Thoracic aorta (tissue), 2 donors: ENCODE measurements around the gene DPF3. TPM values are rescaled to one million over a fixed set of nuclear protein-coding genes. Genes with fewer than 3 reads are reported as not detected.

ENCODE experiments used
- ATAC-seq: fragments of 150-250 bp; one replicate; pipeline ENCODE4 v1.8.0; 2017; ENCODE audit warnings: low read depth; ENCODE audit not compliant: insufficient number of reproducible peaks, low FRiP score
- DNase-seq: peaks from one replicate; pipeline ENCODE4 v3.0.0-alpha.2; 2020; ENCODE audit warnings: low spot score
- H3K27ac ChIP-seq, 2 donors: fragments of 200-600 bp; sonication (generic); 1 replicate in 1 of 2; 2 replicates in 1 of 2; pipeline ENCODE4 v1.5.1; 2016; ENCODE audit warnings: mild to moderate bottlenecking in 2 of 2, moderate library complexity in 2 of 2
- H3K27me3 ChIP-seq: fragments of 200-600 bp; sonication (generic); replicated peaks from 2 replicates; pipeline ENCODE4 v1.6.0; 2016; ENCODE audit warnings: mild to moderate bottlenecking; ENCODE audit not compliant: insufficient read depth
- H3K36me3 ChIP-seq: fragments of 200-600 bp; sonication (generic); one replicate; pipeline ENCODE4 v1.5.1; 2016
- H3K4me1 ChIP-seq, 2 donors: fragments of 200-600 bp; sonication (generic); 1 replicate in 1 of 2; 2 replicates in 1 of 2; pipeline versions ENCODE4 v1.5.1 to v1.6.0; 2016; ENCODE audit warnings: low read depth in 2 of 2, mild to moderate bottlenecking in 1 of 2; ENCODE audit not compliant: control insufficient read depth in 1 of 2
- H3K4me3 ChIP-seq: fragments of 200-600 bp; sonication (generic); 2 replicates; pipeline ENCODE4 v1.5.1; 2016; ENCODE audit warnings: mild to moderate bottlenecking
- H3K9me3 ChIP-seq: fragments of 200-600 bp; sonication (generic); 2 replicates; pipeline ENCODE4 v1.5.1; 2016
- total RNA-seq, 2 donors: library from RNA; depleted of rRNA; stranded (reverse); fragments of >200 nt; gene quantifications; one replicate each; pipeline versions ENCODE4 v1.1.0 to v1.2.3, GENCODE V29; 2016
- TF ChIP-seq, protein P1 (sequence below): fragments of 200-600 bp; sonication (generic); IDR thresholded peaks from one replicate; pipeline ENCODE4 v1.5.1; 2019; ENCODE audit warnings: antibody characterized with exemption

The DPF3 gene
- total RNA-seq, 2 donors from 2014 or later = 2.2 to 8.9 TPM

DNA sequence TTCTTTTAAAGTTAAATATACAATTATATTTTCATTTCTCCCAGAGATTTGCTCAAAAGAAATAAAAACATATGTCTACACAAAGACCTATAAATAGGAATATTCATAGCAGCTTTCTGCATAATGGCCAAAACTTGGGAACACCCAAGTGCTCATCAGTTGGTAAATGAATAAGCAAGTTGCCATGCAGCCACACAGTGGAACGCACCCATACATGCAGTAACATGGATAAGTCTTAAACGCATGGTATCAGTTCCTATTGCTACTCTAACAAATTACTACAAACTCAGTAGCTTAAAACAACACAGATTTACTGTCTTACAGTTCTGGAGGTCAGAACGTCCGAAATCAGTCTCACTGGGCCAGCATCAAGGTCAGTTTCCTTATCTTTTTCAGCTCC is 78.5 kb downstream of the DPF3 start:
- H3K9me3 ChIP-seq = no peaks in the 10 kb centered on the region
- H3K4me3 ChIP-seq = no peak overlapping the region
- ATAC-seq = no peak
- TF ChIP-seq, protein P1, sequence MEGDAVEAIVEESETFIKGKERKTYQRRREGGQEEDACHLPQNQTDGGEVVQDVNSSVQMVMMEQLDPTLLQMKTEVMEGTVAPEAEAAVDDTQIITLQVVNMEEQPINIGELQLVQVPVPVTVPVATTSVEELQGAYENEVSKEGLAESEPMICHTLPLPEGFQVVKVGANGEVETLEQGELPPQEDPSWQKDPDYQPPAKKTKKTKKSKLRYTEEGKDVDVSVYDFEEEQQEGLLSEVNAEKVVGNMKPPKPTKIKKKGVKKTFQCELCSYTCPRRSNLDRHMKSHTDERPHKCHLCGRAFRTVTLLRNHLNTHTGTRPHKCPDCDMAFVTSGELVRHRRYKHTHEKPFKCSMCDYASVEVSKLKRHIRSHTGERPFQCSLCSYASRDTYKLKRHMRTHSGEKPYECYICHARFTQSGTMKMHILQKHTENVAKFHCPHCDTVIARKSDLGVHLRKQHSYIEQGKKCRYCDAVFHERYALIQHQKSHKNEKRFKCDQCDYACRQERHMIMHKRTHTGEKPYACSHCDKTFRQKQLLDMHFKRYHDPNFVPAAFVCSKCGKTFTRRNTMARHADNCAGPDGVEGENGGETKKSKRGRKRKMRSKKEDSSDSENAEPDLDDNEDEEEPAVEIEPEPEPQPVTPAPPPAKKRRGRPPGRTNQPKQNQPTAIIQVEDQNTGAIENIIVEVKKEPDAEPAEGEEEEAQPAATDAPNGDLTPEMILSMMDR = no peak
- DNase-seq = no peak
- no peaks in the 10 kb centered on the region for H3K36me3 ChIP-seq
- H3K27me3 ChIP-seq = no peaks in the 10 kb centered on the region
- peaks cover 0 to 23% of the 10 kb centered on the region in 2 donors for H3K4me1 ChIP-seq
- H3K27ac ChIP-seq = no peak overlapping the region

- Histone ChIP-seq H3K27me3 (no peaks in the 10 kb centered on the region), H3K9me3 (no peaks in the 10 kb centered on the region), H3K27ac (peak overlapping the region; percentile 94), H3K4me1 (peaks cover 0 to 31% of the 10 kb centered on the region in 2 donors), H3K4me3 (peak overlapping the region; percentile 61), H3K36me3 (no peaks in the 10 kb centered on the region)
- TF ChIP-seq, protein P1 = no peak
- peak; percentile 48 for DNase-seq
- peak; percentile 89 for ATAC-seq
These were observed 81.5 kb downstream of the DPF3 start for GRCh38 chr14:72812292-72812851.

DNA sequence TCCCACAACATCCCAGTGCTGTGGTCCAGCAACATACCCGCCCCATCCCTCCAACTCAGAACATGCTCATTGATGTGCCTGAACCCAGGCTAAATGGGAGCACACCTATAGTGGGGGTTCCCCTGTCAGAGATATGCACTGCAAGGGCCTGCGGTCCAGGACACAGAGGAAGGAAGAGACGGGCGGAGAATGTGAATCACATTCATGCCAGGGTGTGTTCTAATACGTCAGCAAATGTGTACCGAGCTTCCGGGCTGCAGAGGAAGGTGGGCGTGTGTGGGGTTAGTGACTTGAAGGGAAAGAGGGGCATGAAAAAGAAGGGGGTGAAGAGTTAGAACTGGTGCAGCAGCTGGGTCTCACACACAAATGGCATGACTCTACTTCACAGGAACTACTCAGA is 83.7 kb downstream of the DPF3 start:
- Histone ChIP-seq H3K27me3 (no peaks in the 10 kb centered on the region), H3K27ac (no peak overlapping the region), H3K9me3 (no peaks in the 10 kb centered on the region), H3K4me3 (no peak overlapping the region), H3K36me3 (no peaks in the 10 kb centered on the region), H3K4me1 (peaks cover 0 to 31% of the 10 kb centered on the region in 2 donors)
- TF ChIP-seq, protein P1 = no peak
- DNase-seq (no peak), ATAC-seq (no peak)

DNA sequence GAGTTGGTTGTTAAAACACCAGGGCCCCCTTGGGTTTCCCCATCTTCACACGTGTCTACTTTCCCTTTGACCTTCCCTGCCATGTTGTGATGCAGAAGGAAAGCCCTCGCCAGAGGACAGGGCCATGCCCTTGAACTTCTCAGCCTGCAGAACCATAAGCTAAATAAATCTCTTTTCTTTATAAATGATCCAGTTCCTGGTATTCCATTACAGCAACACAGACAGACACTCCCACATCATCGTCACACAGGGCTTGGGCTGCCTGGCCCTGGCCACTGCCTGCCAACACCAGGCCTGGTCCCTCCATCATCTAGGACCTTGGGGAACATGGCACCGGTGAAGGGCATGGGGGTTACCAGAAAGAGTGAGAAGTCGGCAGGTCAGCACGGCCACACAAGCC is 84.8 kb downstream of the DPF3 start:
- peaks cover 0 to 31% of the 10 kb centered on the region in 2 donors for H3K4me1 ChIP-seq
- DNase-seq = no peak
- TF ChIP-seq, protein P1 = no peak
- no peak overlapping the region for H3K27ac ChIP-seq
- H3K9me3 ChIP-seq = no peaks in the 10 kb centered on the region
- H3K36me3 ChIP-seq = no peaks in the 10 kb centered on the region
- no peaks in the 10 kb centered on the region for H3K27me3 ChIP-seq
- no peak overlapping the region for H3K4me3 ChIP-seq
- ATAC-seq = no peak

GRCh38 chr14:72808564-72808963 is 85.3 kb downstream of the DPF3 start:
- Histone ChIP-seq H3K36me3 (no peaks in the 10 kb centered on the region), H3K27ac (no peak overlapping the region), H3K4me1 (peaks cover 0 to 31% of the 10 kb centered on the region in 2 donors), H3K27me3 (no peaks in the 10 kb centered on the region), H3K4me3 (no peak overlapping the region), H3K9me3 (no peaks in the 10 kb centered on the region)
- TF ChIP-seq, protein P1 = no peak
- ATAC-seq = no peak
- no peak for DNase-seq
